Measurements from ENCODE around the gene DTHD1.

Gene DTHD1

GRCh38 chr4:36349938-36350549 lies 68.6 kb downstream of the DTHD1 start:
- no peak for DNase-seq

DNA sequence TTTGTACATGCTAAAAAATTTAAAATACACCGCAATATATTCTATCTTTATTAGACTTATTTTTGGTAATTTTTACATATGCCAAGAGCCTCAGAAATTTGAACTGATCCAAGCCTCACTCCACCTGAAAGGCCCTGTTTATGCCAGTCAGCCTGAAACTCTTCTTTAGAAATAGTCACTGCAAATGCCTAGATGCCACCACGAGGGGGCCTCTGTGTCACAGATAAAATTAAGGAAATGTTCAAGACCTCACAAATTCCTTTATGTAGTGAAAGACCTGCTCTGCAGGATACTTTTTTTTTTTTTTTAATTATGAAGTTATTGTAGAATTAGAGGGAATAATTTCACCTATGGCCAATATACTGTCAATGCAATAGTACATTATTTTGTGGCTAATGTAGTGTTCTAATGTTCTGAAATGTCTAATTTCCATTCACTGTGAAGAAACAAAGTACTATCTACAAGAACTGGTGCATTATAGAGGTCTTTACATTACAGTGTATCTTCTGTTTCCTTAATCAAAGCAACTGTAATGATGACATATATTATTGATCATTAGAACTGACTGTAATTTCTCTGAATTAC lies 69.8 kb downstream of the DTHD1 start:
- peak; percentile 79 for DNase-seq

DNA sequence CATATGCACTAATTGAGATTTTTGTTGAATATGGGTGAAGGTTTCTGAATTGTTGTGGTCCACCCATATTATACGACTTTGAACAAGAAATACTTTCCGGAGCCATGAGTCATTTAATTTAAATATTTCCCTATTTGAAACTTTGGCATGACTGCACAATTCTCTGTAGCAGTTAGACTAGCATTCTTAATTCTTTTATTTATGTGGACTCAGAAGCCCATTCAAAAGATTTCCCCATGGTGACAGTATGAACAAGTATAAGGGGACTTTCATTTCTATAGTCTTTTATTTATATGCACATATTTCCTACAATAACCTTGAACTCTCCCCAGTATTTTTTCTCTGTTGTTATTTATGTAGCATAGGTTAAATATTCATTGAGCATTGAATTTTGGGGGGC lies 72.6 kb downstream of the DTHD1 start:
- no peak for DNase-seq

- no peak for DNase-seq
Measured at GRCh38 chr4:36358173-36358572, 76.8 kb downstream of the DTHD1 start.

DNA sequence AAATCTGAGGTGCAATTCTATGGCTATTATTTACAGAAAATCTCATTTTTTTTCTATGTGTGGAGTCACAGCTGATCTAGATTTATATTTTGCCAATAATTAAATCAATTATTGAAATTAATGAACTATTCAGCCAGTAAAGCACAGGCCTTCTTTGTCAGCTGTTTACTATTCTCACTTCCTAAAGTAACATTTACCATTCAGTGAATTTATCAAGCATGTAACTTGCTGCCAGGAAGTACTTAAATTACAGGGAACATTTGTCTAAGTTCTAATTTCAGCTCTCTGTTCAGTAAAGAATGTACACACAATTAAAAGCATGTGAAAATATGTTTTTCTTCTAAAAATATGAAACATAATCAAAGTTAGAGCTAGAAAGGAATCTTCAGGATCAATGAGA lies 79.3 kb downstream of the DTHD1 start:
- DNase-seq, result no peak

GRCh38 chr4:36363024-36363423 lies 81.6 kb downstream of the DTHD1 start:
- DNase-seq, result no peak

- DNase-seq, result no peak
Measured at GRCh38 chr4:36374836-36375511, 93.6 kb downstream of the DTHD1 start.

DNA sequence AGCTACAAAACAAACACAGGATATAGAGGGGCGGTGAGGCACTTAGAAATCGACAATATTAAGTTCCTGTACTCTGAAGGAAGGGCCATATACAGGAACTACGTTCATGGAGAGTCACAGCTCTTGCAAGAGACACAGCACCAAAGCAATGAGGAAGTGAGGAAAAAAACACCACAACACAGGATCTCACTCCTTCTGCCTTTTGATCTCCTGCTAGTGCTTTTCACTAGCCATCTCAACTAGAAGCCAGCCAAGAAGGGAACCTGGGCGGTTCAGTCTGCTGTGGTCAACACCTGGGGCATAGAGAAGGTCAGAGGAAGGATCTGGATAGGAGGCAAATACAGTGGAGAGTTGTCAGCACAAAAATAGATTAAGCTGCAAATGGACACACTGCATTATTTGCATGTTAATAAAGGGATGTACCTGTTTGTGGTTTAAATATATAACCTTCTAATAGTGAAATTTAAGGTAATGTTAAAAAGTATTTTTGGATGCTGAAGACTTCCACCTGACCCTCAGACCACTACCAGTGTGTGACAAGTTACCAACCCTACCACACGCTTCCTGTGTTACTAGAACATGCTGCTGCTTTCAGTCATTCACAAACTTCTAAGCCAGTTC lies 104.6 kb downstream of the DTHD1 start:
- peak; percentile 61 for DNase-seq

DNA sequence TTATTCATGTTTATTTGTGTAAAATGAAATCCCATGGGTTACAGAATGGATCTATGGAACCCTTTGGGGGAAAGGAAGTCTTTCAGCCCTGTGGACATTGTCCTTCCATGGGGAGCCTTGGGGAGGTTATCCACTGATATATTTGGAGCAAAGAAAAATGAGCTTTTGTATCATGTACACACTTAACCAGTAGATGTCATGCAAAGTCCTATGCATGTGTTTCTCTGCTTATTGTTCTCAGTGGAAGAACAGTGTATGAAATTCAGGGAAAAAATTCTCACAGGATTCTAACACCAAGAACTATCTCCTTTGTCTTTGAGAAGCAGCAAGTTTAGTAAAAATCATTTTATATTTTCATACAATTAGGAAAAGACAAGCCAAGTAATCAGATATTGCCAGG lies 105.3 kb downstream of the DTHD1 start:
- DNase-seq, result no peak

DNA sequence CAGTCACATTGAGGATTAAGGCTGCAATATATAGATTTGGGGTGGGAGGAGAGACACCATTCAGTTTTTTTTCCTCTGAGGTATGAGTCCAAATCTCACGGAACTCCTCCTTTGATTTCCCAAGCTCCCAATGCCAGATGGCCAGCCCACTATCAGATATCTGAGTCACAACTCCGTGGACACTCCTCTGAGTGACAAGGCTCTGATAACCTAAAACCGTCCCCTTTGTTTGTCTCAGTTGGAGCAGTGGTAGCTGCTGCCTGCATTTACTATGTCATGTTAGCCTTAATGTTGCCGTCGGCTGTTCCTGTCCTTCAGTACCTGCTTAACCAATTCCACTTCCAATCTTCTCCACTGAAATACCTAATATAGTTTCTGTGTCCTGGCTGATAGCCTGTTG lies 107.3 kb downstream of the DTHD1 start:
- no peak for DNase-seq

- DNase-seq, result no peak
Measured at GRCh38 chr4:36391411-36391810, 110.0 kb downstream of the DTHD1 start.

GRCh38 chr4:36392024-36392423 lies 110.6 kb downstream of the DTHD1 start:
- no peak for DNase-seq

GRCh38 chr4:36392916-36393315 lies 111.5 kb downstream of the DTHD1 start:
- DNase-seq, result no peak
